Measurements from ENCODE around the gene ZNF672.
"Not testable (repeated sequence)": the region's sequence is repeated elsewhere in the genome, so short reads cannot be mapped to it uniquely, and the experiment has no call there.

The ZNF672 gene

DNA sequence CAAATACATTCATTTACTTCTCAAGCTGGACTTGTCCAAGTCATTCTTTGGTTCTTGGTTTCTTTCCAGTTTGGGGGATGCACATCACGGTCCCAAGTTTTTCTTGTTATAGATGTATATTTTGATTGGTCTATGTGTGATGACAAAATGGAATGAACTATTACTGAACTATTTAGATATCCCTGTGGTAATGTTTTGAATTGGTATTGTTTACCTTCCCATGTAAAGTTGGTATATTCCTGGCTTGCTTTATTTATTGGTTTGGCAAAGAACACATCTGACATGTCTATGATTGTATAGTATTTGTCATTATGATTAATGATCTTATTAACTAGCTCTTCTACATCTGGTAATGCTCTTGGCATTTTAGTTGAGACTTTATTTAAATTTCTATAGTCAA, 43.2 kb downstream of the ZNF672 start:
- TF ChIP-seq, protein P1, sequence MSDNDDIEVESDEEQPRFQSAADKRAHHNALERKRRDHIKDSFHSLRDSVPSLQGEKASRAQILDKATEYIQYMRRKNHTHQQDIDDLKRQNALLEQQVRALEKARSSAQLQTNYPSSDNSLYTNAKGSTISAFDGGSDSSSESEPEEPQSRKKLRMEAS (IDR thresholded peaks at IDR 0.05; ENCODE audit: low read depth, low read length), result no peak
- H3K4me3 ChIP-seq (ENCODE audit: low read depth, low read length), result no peak overlapping the region
- no peak for DNase-seq (ENCODE audit: low read depth)

DNA sequence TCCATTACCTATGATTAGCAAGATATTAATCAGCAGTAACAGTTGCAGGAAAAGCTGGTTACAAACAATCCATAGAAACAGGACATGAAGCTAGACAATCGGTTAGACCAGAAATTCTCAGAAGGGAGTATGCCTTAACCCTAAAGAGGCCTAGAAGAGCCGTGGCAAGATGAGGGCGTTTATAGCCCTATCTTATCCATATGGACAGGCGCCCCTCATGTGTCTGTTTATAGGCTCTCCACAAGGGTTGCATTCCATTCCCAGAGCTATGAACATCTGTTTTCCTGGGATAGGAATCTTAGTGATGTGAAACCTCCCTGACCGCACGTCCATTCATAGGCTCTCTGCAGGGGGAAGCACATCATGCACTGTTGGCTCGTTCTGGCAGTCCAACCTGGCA, 44.4 kb downstream of the ZNF672 start:
- DNase-seq (ENCODE audit: low read depth); H3K4me3 ChIP-seq (ENCODE audit: low read depth, low read length): not testable (repeated sequence)

DNA sequence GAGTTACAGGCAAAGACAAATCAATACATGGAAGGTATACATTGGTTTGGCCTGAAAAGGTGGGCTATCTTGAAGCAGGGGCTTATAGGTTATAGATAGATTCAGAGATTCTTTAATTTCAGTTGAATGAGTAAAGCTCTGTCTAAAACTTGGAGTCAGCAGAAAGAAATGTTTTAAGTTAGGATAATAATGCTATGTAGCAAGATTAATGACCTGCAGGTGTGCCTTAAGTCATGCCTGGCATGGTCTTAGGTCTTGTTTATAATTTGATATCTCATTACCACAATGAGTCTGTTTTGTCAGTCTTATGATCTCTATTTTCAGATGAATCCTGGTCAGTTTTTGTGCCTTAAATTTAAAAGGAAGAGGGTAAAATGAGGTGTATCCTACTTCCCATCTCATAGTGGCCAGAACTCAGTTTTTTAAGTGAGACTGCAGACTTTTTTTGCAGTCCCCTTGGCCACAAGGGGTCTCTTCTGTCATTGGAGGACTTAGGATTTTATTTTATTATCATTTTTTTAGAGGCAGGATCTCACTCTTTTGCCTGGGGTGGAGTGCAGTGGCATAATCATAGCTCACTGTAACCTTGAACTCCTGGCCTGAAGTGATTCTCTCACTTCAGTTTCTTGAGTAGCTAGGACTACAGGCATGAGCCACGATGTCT, 46.7 kb downstream of the ZNF672 start:
- TF ChIP-seq, protein P2, sequence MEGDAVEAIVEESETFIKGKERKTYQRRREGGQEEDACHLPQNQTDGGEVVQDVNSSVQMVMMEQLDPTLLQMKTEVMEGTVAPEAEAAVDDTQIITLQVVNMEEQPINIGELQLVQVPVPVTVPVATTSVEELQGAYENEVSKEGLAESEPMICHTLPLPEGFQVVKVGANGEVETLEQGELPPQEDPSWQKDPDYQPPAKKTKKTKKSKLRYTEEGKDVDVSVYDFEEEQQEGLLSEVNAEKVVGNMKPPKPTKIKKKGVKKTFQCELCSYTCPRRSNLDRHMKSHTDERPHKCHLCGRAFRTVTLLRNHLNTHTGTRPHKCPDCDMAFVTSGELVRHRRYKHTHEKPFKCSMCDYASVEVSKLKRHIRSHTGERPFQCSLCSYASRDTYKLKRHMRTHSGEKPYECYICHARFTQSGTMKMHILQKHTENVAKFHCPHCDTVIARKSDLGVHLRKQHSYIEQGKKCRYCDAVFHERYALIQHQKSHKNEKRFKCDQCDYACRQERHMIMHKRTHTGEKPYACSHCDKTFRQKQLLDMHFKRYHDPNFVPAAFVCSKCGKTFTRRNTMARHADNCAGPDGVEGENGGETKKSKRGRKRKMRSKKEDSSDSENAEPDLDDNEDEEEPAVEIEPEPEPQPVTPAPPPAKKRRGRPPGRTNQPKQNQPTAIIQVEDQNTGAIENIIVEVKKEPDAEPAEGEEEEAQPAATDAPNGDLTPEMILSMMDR (IDR thresholded peaks at IDR 0.05; ENCODE audit: low read depth, low read length), result no peak
- TF ChIP-seq, protein P1 (IDR thresholded peaks at IDR 0.05; ENCODE audit: low read depth, low read length), result no peak
- TF ChIP-seq MYC (IDR thresholded peaks at IDR 0.05; ENCODE audit: low read depth, low read length) (no peak), POLR2A (IDR thresholded peaks at IDR 0.05; ENCODE audit: extremely low read depth, insufficient read length) (no peak)
- H3K4me3 ChIP-seq (ENCODE audit: low read depth, low read length), result no peak overlapping the region
- DNase-seq (ENCODE audit: low read depth), result no peak

DNA sequence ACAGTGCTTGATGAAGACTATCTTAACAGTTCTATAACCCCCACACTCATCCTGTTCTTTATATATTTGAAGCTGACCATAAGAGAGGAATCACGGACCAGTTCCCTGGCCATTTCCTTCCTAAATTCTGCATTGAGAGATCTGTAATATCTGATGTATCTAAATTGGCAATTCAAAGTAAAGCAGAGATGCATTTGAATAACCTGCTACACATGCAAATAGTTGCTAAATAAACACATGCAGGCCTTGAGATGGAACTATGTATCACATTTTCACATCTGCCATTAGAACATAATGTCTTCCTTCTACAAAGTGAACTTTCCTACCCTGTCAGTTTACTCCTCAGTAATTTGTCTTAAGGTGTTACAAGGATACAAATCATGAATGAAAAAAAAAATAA, 47.6 kb downstream of the ZNF672 start:
- TF ChIP-seq, protein P1 (IDR thresholded peaks at IDR 0.05; ENCODE audit: low read depth, low read length), result no peak
- TF ChIP-seq, protein P2 (IDR thresholded peaks at IDR 0.05; ENCODE audit: low read depth, low read length), result no peak
- TF ChIP-seq MYC (IDR thresholded peaks at IDR 0.05; ENCODE audit: low read depth, low read length) (no peak), POLR2A (IDR thresholded peaks at IDR 0.05; ENCODE audit: extremely low read depth, insufficient read length) (no peak)
- DNase-seq (ENCODE audit: low read depth), result no peak
- H3K4me3 ChIP-seq (ENCODE audit: low read depth, low read length), result no peak overlapping the region

DNA sequence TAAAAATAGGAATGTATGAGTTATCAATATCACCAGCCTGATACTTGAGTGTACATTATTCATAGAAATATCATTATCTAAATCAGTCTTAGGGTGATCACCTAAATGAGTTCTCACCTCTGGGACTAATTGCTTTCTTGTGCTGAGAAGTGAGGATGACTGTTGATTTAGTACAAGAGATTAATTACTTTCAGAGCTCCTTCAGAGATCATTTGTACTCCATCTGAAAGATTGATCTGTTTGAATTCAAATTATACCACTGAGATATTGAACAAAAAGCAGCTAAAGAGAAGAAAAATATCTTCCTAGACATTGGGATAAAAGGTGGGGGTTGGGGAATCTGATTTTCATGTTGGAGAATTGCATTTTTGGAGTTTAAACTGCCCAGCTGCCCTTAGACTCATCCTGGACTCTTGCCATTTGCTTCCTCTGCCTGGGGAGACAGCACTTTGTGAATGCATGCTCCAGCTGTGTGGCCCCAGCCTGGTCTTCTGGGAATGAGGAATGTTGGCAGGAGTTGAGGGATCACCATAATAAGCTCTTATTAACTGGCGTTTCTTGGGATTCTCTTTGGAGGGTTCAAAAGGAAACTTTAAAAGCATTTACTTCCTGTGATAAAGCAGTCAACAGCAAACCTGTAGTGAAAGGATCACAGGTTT, 48.3 kb downstream of the ZNF672 start:
- TF ChIP-seq, protein P2 (IDR thresholded peaks at IDR 0.05; ENCODE audit: low read depth, low read length), result no peak
- TF ChIP-seq MYC (IDR thresholded peaks at IDR 0.05; ENCODE audit: low read depth, low read length) (no peak), POLR2A (IDR thresholded peaks at IDR 0.05; ENCODE audit: extremely low read depth, insufficient read length) (no peak)
- TF ChIP-seq, protein P1 (IDR thresholded peaks at IDR 0.05; ENCODE audit: low read depth, low read length), result no peak
- H3K4me3 ChIP-seq (ENCODE audit: low read depth, low read length), result no peak overlapping the region
- no peak for DNase-seq (ENCODE audit: low read depth)

DNA sequence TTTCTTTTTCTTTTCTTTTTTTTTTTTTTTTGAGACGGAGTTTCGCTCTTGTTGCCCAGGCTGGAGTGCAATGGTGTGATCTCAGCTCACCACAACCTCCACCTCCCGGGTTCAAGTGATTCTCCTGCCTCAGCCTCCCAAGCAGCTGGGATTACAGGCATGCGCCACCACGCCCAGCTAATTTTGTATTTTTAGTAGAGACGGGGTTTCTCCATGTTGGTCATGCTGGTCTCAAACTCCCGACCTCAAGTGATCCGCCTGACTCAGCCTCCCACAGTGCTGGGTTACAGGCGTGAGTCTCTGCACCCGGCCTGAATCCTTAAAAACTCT, 51.9 kb downstream of the ZNF672 start:
- not testable (repeated sequence) for H3K4me3 ChIP-seq (ENCODE audit: low read depth, low read length); DNase-seq (ENCODE audit: low read depth)

DNA sequence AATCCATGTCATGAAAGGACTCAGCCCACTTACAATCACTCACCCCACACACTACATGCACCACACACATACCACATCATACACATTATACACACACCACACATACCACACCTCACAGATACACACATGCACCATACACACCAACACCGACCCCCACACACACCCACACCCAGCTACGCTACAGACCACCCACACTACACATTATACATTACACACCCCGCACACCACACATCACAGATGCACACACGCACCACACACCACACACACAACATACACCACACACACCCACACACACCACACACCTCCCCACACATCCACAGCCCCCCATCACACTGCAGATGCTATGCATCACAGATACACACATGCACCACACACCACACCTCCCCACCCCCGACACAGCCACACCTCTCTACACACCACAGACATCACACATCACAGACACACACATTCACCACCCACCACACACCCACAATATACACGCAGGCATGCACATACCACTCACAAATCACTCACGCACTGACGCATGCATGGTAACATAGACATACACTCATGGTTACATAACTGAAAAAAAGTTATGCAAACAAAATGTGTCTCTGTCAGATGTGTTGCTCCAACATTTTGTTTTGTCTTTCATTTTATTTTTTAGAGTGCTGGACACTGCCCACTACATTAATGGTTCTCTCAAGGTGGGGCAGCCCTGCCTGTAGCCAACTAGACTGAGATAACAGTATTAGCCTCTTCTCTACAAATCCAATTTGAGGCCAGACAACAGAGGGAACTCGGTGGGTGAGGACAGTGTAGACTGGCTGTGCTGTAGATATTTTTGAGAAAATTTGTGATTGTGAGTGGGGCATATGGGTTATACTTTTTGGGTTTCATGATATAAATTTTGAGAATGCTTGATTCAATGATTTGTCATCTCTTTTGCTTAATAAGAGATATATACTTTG, 52.8 kb downstream of the ZNF672 start:
- DNase-seq (ENCODE audit: low read depth), result no peak
- TF ChIP-seq, protein P1 (IDR thresholded peaks at IDR 0.05; ENCODE audit: low read depth, low read length), result no peak
- TF ChIP-seq, protein P2 (IDR thresholded peaks at IDR 0.05; ENCODE audit: low read depth, low read length), result no peak
- no peak for TF ChIP-seq POLR2A (IDR thresholded peaks at IDR 0.05; ENCODE audit: extremely low read depth, insufficient read length)
- no peak overlapping the region for H3K4me3 ChIP-seq (ENCODE audit: low read depth, low read length)
